ENCODE data around the gene PCDH8. TPM values are rescaled to one million over a fixed set of nuclear protein-coding genes. Genes with fewer than 3 reads are reported as not detected.

The PCDH8 gene
- total RNA-seq, 1 experiment from 2014 or later: 2.1 TPM

GRCh38 chr13:52810526-52810925 lies 37.9 kb downstream of the PCDH8 start:
- H3T11ph ChIP-seq (ENCODE audit: low read length): no peak overlapping the region
- WGBS (ENCODE audit: extremely low coverage, insufficient read length, low lambda C conversion rate): no CpG with 5 or more reads among the region's 3 CpGs
- no peak overlapping the region for H3K18ac ChIP-seq (ENCODE audit: insufficient read length, low read depth, low read length)
- no peak overlapping the region for H2BK20ac ChIP-seq (ENCODE audit: low read depth, low read length, poor library complexity, severe bottlenecking)
- no peaks in the 10 kb centered on the region for H3K23me2 ChIP-seq (ENCODE audit: insufficient read length, low read depth, low read length, poor library complexity, severe bottlenecking)
- H3K27ac ChIP-seq (ENCODE audit: insufficient read length, low read depth, low read length): no peak overlapping the region
- no peak overlapping the region for H3K27ac Mint-ChIP-seq
- no peak overlapping the region for H3K56ac ChIP-seq (ENCODE audit: insufficient read length, low read depth, low read length)
- H3K79me2 ChIP-seq (ENCODE audit: insufficient read depth, low read length): no peaks in the 10 kb centered on the region
- H3K27me3 Mint-ChIP-seq (ENCODE audit: low read depth): no peaks in the 10 kb centered on the region
- no peak overlapping the region for H4K5ac ChIP-seq (ENCODE audit: insufficient read length, low read depth, low read length)
- H3K4me3 Mint-ChIP-seq: no peak overlapping the region
- no peak overlapping the region for H4K91ac ChIP-seq (ENCODE audit: insufficient read length, low read depth, low read length)
- H3K36me3 Mint-ChIP-seq (ENCODE audit: insufficient read depth in 1 of 3, low read depth in 3 of 3): peaks cover 0 to 3% (median 3%) of the 10 kb centered on the region in 3 experiments; a peak in 3 of 7 replicates
- H3K27me3 ChIP-seq (ENCODE audit: insufficient read depth, low read length): no peaks in the 10 kb centered on the region
- no peak overlapping the region for H3K4ac ChIP-seq (ENCODE audit: low read depth, low read length)
- H4K20me1 ChIP-seq (ENCODE audit: control insufficient read depth, insufficient read depth, insufficient read length): no peaks in the 10 kb centered on the region
- no peak overlapping the region for H2AK5ac ChIP-seq (ENCODE audit: insufficient read length, low read length)
- no peaks in the 10 kb centered on the region for H3K9me3 ChIP-seq (ENCODE audit: control insufficient read depth, low read depth, low read length)
- no peak overlapping the region for H3K23ac ChIP-seq (ENCODE audit: insufficient read length, low read depth, low read length)
- no peaks in the 10 kb centered on the region for H3K79me1 ChIP-seq (ENCODE audit: insufficient read depth, low read depth, low read length, poor library complexity, severe bottlenecking)
- peaks cover 21 to 23% of the 10 kb centered on the region in 2 experiments for H3K4me1 Mint-ChIP-seq
- H2BK5ac ChIP-seq (ENCODE audit: insufficient read length, low read length): no peak overlapping the region
- H3K4me1 ChIP-seq (ENCODE audit: insufficient read depth, low read length): peaks cover 2% of the 10 kb centered on the region; the same call in 1 of the 2 replicates
- no peak for DNase-seq
- no peak overlapping the region for H3K4me2 ChIP-seq (ENCODE audit: insufficient read depth, insufficient read length, low read length)
- TF ChIP-seq CTCF (conservative IDR thresholded peaks at IDR 0.05): no peak
- no peak overlapping the region for H2BK12ac ChIP-seq (ENCODE audit: insufficient read length, low read depth, low read length)
- H4K8ac ChIP-seq (replicated peaks; ENCODE audit: insufficient read length, low read depth, low read length): no peak overlapping the region
- no peak overlapping the region for H3K14ac ChIP-seq (ENCODE audit: insufficient read depth, low read length)
- no peak overlapping the region for H3K9ac ChIP-seq (ENCODE audit: extremely low read depth, insufficient read length, low read length)
- H2BK120ac ChIP-seq (ENCODE audit: low read depth, low read length, poor library complexity, severe bottlenecking): no peak overlapping the region
- no peak overlapping the region for H2AFZ ChIP-seq (ENCODE audit: low read length)
- peaks cover 0 to 6% of the 10 kb centered on the region in 2 experiments; a peak in 4 of 5 replicates for H3K9me3 Mint-ChIP-seq
- H2BK15ac ChIP-seq (ENCODE audit: low read depth, low read length): no peak overlapping the region
